NCI-H82 treated with DMSO at 0.1 percent for 48 hours (cell line): ENCODE data around the gene IFNE.

Experiments
- DNase-seq: peaks from one replicate; lab custom pipeline; 2025; ENCODE audit not compliant: unreplicated experiment; lab: John Stamatoyannopoulos, UW

Gene IFNE, protein sequence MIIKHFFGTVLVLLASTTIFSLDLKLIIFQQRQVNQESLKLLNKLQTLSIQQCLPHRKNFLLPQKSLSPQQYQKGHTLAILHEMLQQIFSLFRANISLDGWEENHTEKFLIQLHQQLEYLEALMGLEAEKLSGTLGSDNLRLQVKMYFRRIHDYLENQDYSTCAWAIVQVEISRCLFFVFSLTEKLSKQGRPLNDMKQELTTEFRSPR

DNA sequence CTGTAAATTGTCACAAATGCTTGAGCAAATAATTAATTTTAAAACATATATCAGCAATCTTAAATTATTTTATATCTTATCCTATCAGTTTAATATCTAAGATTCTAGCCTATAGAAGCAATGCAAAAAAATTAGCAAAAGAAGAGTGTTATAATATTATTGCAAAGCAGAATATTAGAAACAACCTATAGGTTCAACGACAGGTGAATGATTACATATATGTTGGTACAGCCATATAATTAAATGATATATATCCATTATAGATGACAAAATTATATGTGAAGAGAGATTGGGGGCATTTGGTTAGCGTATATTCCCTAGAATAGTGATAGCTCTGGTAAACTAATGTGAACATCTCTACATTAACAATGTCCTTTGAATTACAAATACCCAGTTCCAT, at the start of gene IFNE:
Gene IFNE (minus strand): TSS at position 101 of the 400 bp plus-strand sequence. CDS start 619 bp downstream, outside the sequence.
- no peak for DNase-seq

DNA sequence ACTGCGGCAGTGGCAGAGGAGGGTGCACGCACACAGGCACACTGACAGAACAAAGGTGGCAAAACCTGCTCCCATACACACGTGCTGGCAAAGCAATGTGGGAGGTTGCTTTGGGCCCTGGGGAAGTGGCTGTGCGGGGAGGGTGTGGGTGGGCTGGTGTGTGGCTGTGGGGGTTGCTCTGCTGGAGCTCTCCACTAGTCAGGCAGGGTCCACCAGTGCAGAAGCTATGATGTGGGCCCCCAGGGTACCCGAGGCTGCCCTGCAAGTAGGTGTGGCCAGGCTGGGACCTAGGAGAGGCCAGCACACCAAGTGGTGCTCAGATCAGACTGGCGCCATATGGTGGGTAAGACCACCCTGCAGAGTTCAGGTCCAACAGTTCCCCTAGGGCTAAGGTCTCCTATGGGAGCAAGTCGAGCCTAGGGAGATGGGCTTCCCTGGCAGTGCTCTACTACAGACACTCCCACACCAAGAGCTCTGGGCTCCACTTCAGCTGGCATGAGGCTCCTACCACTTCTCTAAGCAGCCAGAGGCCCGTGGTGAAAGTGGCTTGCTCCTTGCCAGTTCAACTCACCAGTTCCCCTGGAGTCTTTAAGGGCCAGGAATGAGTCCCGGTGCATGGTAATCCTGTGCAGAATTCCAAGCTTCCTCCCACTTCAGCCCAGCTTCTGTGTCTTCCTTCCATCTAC, 46.2 kb upstream of the IFNE start:
- no peak for DNase-seq

DNA sequence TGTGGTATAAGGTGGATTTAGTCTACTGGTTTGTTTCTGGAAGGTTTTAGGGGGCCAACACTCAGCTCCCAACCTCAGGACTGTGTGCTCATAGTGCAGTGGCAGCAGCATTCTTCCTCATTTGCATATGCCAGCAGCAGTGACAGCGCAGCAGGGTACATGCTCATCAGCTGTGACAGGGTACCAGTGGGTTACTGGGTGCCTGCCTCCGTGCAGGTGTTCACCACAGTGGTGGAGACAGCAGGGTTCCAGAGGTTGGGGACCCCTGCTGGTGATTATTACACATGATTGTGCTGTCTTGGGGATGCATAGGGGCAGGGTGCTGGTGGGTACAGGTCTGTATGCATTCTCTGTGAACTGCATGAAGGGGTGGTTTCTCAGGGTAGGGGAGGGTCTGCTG, 45.5 kb upstream of the IFNE start:
- DNase-seq, result no peak

DNA sequence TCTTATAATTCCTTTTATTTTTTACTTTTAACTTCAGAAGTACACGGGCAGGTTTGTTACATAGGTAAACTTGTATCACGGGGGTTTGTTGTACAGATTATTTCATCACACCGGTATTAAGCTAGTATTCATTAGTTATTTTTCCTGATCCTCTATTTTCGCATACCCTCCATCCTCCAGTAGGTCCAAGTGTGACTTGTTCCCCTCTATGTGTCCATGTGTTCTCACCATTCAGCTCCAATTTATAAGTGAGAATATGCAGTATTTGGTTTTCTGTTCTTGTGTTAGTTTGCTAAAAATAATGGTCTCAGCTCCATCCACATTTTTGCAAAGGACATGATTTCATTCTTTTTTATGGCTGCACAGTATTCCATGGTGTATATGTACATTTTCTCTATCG, 43.1 kb upstream of the IFNE start:
- no peak for DNase-seq

DNA sequence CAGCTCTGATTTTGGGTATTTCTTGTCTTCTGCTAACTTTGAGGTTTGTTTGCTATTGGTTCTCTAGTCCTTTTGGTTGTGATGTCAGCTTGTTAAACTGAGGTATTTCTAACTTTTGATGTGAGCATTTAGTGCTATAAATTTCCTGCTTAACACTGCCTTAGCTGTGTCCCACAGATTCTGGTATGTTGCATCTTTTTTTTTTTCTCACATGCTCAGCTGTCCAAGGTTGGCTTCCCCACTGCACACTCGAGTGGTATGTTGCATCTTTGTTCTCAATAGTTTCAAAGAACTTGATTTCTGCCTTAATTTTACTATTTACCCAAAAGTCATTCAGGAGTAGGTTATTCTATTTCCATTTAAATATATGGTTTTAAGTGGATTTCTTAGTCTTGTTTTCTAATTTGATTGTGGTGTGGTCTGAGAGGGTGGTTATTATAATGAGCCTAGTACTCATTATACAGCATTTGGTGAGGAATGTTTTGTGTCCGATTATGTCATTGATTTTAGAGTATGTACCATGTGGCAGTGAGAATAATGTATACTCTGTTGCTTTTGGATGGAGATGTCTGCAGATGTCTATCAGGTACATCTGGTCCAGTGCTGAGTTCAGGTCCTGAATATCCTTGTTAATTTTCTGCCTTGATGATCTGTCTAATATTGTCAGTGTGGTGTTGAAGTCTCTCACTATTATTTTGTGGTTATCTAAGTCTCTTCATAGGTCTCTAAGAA, 42.2 kb upstream of the IFNE start:
- DNase-seq, result no peak

DNA sequence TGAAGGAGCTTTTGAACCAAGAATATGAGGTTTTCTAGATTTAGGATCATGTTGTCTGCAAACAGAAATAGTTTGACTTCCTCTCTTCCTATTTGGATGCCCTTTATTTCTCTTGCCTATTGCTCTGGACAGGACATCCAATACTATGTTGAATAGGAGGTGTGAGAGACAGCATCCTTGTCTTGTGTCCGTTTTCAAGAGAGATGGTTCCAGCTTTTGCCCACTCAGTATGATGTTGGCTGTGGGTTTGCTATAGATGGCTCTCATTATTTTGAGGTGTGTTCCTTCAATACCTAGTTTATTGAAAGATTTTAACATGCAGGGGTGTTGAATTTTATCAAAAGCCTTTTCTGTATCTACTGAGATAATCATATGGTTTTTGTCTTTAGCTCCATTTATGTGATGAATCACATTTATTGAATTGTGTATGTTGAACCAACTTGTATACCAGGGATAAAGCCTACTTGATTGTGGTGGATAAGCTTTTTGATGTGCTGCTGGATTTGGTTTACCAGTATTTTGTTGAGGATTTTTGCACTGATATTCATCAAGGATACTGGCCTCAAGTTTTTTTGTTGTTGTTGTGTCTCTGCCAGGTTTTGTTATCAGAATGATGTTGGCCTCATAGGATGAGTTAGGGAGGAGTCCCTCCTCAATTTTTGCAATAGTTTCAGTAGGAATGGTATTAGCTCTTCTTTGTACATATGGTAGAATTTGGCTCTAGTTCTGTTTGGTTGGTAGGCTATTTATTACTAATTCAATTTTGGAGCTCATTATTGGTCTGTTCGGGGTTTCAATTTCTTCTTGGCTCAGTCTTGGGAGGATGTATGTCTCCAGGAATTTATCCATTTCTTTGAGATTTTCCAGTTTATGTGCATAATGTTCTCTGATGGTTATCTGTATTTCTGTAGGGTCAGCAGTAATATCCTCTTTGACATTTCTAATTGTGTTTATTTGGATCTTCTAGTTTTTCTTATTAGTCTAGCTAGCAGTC, 41.2 kb upstream of the IFNE start:
- no peak for DNase-seq

DNA sequence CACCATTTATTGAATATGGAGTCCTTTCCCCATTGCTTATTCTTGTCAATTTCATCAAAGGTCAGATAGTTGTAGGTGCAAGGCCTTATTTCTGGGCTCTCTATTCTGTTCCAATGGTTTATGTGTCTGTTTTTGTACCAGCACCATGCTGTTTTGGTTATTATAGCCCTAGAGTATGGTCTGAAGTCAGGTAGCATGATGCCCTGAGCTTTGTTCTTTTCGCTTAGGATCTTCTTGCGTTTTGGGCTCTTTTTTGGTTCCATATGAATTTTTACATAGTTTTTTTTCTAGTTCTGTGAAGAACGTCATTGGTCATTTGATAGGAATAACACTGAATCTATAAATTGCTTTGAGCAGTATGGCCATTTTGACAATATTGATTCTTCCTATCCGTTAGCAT, 40.2 kb upstream of the IFNE start:
- DNase-seq, result no peak

DNA sequence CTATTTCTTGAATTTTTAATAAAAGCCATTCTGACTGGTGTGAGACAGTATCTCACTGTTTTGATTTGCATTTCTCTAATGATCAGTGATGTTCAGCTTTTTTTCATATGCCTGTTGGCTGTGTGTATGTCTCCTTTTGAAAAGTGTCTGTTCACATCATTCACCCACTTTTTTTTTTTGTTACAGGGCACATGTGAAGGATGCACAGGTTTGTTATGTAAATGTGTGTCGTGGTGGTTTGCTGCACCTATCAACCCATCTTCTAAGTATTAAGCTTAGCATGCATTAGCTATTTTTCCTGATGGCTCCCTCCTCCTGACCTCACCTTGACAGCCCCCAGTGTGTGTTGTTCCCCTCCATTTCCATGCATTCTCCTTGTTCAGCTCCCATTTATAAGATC, 39.3 kb upstream of the IFNE start:
- DNase-seq, result no peak

DNA sequence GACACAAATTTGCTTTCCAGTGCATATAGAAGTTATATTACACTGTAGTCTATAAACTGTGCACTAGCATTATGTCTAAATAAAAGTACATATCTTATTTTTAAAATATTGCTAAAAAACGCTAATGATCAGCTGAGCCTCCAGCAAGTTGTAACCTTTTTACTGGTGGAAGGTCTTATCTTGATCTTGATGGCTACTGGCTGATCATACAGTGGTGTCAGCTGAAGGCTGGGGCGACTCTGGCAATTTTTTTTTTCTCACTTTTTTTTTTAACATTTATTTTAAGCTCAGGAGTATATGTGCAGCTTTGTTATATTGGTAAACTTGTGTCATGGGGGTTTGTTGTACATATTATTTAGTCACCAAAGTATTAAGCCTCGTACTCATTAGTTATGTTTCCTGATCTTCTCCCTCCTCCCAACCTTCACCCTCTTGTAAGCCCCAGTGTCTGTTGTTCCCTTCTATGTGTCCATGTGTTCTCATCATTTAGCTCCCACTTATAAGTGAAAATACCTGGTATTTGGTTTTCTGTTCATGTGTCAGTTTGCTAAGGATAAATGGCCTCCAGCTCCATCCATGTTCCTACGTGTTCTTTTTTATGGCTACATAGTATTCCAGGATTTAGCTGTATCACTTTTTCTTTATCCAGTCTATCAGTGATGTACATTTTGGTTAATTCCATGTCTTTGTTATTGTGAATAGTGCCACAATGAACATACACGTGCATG, 38.6 kb upstream of the IFNE start:
- no peak for DNase-seq

DNA sequence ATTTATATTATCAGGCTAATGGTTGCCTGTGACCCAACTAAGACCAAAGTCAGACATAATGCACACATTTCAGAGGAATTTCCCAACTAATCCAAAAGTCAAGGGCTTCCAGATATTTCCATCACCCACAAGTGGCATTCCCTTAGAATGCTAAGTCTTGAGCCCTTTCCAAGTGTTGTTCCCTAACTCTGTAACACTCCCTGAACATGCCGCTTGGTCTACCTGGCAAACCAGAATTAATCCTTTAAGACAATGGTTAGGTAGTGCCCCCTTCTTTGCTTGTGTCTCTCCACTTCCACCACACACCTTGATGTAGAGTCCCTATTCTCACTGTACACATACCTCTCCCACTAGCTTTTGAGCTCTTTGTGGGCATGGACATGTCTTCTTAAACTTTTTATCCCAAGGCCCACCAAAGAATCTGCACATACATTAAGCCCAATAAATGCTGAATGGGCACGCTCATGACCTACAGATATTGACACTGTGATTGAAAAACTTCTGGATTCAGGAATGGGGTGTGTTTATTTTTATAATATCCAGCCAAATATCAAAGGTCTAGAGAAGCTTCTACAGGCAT, 37.8 kb upstream of the IFNE start:
- DNase-seq, result no peak

DNA sequence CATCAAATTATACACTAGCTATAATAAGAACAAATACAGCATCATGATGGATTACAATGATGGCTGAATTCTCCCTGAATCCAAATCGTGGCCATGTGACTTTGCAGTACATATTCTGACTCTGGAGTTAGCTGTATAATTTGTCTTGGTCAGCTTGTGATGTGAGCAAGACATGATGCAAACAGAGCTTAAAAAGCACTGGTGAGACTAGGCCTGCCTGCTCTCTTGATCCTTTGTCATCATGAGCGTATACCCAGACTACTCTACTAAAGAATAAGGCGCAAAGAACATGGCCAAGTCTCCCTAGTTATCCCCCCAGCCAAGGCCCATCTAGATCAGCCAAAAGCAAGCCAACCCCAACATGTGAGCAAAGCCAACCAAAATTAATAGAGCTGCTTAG, 34.7 kb upstream of the IFNE start:
- no peak for DNase-seq

DNA sequence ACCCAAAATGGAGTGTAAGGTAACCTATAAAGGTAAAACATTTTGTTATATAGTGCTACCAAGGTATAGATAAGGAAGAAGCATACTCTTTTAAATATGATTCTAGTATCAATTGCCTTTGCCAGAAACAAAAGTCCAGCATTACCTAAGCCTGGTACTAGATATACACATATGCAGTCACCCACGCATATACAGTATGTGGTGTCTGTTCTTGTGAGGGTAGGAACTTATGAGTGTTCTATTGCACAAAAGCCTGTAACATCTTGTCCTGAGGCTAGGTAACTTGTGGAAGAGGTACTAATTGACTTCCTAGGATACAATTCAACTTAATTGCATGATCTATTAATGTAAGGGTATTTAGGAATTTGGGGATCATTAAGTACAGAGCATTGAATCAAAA, 31.3 kb upstream of the IFNE start:
- DNase-seq, result no peak

DNA sequence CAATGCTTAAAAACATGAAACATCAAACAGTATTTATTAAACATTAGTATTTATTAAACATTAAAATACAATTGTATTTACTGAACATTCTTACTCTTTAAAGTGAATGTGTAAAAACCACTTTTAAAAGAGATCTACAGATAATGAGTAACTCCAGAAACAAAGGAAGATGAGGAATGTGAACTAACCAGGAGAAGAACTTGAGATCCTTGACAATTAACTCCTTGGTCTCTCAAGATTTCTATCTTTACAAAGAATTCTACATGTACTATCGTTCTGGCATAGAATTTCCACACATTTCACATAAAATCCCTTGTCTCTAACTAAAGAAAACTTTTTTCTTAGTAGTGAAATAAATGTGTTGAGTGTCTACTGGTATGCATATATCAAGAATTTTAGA, 28.7 kb upstream of the IFNE start:
- no peak for DNase-seq

DNA sequence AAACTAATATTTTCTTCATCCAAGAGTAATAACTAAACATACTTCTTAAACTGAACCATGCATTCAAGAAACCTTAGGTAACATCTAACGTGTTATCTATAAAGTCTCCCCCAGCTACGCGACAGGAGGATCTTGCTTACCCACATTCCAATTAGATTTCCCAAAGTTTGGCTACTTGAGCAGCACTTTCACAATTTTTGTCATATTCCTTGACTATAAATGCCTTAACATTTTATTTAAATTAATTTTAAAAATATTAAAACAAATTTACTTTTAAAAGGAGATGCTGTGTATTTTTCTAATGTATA, 25.3 kb upstream of the IFNE start:
- no peak for DNase-seq

DNA sequence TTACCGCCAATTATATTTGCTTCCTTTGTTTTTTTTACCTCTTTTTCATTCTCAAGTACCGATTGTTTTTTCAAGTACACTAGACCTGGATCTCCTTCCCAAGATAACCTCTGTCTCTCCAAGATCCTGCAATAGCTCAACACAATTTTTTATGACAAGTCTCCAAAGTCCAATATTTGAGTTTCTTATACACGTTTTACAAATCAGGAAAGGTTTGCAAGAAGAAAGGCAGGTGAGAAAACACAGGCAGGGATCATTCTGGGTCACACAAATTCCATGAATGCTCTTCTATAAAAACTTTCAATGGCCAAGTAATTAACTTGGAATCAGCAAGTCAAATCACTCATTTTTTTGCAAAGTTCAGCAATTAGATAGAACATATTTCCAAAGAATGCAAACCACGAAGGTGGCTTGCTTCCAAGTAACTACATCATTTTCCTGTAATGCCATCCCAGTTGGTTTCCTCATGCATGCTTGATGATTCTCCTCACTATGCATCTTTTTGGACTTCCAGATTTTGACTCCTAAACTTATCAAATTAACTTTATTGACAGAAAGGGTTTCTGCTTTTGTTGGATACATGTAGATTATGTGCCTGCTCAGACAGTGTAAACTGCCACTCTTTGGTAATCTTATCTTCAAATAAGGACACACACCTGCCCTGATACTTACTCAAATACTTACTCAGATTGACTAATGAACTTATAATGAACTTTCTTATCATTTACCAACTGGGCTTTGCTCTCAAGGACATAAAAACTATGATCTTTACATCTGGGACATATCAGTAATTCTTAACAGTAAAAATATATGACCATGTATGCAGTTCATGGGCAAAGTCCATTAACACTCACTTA, 24.7 kb upstream of the IFNE start:
- DNase-seq, result no peak

DNA sequence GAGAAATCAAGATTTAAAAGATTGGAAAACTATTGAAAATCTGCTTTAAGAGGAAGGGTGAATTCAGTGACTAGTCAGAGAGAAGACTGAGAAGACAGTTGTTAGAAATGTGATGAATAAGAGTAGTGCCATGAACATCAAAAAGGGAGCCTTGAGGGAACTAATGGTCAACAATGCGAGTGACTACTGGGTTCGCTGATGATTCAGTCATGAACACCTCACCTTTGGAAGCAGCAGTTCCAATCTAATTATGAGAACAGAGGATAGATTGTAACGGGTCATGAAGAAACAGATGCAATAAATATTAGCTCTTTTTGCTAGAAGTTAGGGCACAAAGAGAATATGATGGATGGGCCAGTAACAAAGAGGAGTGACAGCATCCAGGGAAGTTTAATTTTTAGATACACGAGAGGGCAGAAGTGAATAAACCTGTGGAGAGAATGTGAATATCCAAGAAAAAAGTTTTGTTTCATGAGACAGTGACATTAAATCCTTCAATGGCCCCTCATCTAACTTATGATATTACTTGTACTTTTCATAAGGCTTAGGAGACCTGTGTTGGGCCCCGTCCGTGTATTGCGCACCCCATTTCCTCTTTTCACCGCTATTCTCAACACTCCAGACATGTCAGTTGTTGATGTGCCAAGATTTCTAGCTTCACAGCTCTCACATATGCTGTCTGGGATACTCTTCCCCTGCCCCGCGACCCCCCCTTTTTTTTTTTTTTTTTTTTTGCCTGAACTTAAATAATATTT, 23.5 kb upstream of the IFNE start:
- DNase-seq, result no peak

DNA sequence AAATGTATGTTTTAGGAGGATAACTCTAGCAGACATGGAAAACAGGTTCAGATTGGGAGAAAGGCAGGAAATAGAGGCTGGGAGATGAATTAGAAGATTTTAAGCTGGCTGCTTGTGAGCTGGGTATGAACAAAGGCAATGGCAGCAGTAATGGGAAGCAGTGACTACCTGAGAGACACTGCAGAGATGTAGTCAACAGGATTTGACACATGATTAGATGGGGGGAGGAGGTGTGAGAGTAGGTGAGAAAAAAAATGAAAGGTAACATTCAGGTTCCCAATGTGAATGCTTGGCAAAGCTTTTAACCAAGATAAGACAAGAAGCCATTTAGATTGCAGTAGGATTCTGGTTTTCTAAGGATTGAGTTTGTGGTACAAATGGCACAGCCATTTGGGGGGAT, 22.8 kb upstream of the IFNE start:
- no peak for DNase-seq

DNA sequence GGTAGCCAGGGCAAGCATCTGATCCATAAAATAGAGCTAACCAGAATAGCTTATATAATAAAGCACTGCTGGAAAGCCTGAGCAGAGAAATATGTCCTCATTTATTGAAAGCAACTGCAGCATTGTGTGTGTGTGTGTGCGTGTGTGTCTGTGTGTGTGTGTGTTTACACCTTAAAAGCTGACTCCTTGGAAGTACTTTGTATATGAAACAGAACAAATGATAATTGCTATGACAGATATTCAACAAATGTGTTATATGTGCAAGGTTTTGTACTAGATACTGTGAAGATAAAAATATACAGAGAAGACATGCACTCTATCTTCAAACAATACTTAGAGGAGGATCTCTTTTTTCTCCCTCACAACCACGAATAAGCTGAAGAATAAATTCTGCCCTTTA, 22.0 kb upstream of the IFNE start:
- DNase-seq, result no peak

DNA sequence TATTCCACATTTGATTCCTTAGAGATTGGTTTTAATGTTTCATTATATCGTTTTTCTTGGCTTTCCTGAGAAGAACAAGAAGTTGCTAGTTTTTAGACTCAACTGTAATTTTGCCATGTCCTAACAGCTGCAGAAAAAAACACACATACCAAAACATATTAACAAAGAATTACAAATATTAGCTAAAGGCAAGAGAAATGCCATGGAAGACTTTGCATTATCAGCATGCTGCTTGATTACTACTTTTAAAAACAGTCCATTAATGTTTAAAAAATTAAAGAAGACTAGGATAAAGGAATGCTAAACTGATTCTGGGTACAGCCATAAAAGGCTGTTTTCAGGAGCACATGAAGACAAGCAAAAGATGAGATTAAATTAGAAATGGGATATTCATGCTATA, 20.5 kb upstream of the IFNE start:
- DNase-seq, result no peak
